A549 (cell line): ENCODE measurements around the gene PBRM1. TPM values are rescaled to one million over a fixed set of nuclear protein-coding genes. Genes with fewer than 3 reads are reported as not detected.
A peak's percentile ranks its signal among the peaks of the same experiment; 100 is the strongest.

Source experiments
- ATAC-seq, 2 experiments: fragments of 200-7000 bp in 1 of 2; fragments of >200 bp in 1 of 2; cut with Nextera tagmentation in 1 of 2; cut with Tn5 transposase in 1 of 2; 3 replicates each; pipeline versions ENCODE4 v1.8.0 to v1.9.1; 2018 to 2020; ENCODE audit warnings: mild to moderate bottlenecking in 1 of 2, moderate library complexity in 1 of 2
- CTCF ChIA-PET: fragments of 300-600 bp; sonication (Branson Sonifier 250); formaldehyde crosslinking; extraction: SDS; loops from one replicate; lab custom pipeline; 2021; ENCODE audit warnings: antibody characterized with exemption, inconsistent platforms; lab: Yijun Ruan, JAX
- POLR2A ChIA-PET: fragments of 350-600 bp; formaldehyde crosslinking; extraction: SDS; loops from one replicate; lab custom pipeline; 2021; ENCODE audit warnings: antibody characterized with exemption, inconsistent platforms; lab: Yijun Ruan, JAX
- DNase-seq, 2 experiments: peaks; one replicate each; pipeline versions ENCODE4 v3.0.0 to v3.0.0-alpha.2; 2011 to 2016; ENCODE audit warnings: low read depth in 1 of 2, low spot score in 1 of 2
- FAIRE-seq: peaks from 2 replicates; lab custom pipeline; 2011; peaks lifted over from hg19 to GRCh38; lab: Jason Lieb, UNC
- H3K27ac ChIP-seq, 2 experiments: fragments of >200 bp; sonication (Bioruptor Twin); formaldehyde crosslinking; 3 replicates each; pipeline ENCODE4 v1.5.1; 2016 to 2017
- H3K4me1 ChIP-seq: fragments of >200 bp; sonication (Bioruptor Twin); formaldehyde crosslinking; 3 replicates; pipeline ENCODE4 v1.6.1; 2016
- H3K4me2 ChIP-seq: fragments of >200 bp; sonication (Bioruptor Twin); formaldehyde crosslinking; 3 replicates; pipeline ENCODE4 v1.6.1; 2016
- H3K4me3 ChIP-seq: fragments of >200 bp; sonication (Bioruptor Twin); formaldehyde crosslinking; 3 replicates; pipeline ENCODE4 v1.5.1; 2016
- H3K9me3 ChIP-seq: fragments of >200 bp; sonication (Bioruptor Twin); formaldehyde crosslinking; 3 replicates; pipeline ENCODE4 v1.6.1; 2016
- CBX2 ChIP-seq: fragments of 200-600 bp; sonication (generic); IDR thresholded peaks from 2 replicates; pipeline ENCODE4 v1.6.1; 2016; ENCODE audit warnings: low read depth, mild to moderate bottlenecking, borderline replicate concordance
- CHD2 ChIP-seq: fragments of 150-350 bp; IDR thresholded peaks from 2 replicates; pipeline ENCODE4 v1.6.1; 2014; ENCODE audit warnings: low read length; ENCODE audit not compliant: partially characterized antibody
- E2F6 ChIP-seq: IDR thresholded peaks from 2 replicates; pipeline ENCODE4 v1.6.1; 2012; ENCODE audit warnings: low read depth, borderline replicate concordance
- EHF ChIP-seq: fragments of 250-450 bp; sonication (Bioruptor Pico); IDR thresholded peaks from 2 replicates; pipeline ENCODE4 v1.5.0; 2020; ENCODE audit warnings: mild to moderate bottlenecking
- ESRRA ChIP-seq: fragments of 150-350 bp; IDR thresholded peaks from 2 replicates; pipeline ENCODE4 v1.6.1; 2014; ENCODE audit warnings: mild to moderate bottlenecking, low read length, borderline replicate concordance
- FOSB ChIP-seq: fragments of 250-450 bp; sonication (Bioruptor Pico); IDR thresholded peaks from 2 replicates; pipeline ENCODE4 v1.5.0; 2020; ENCODE audit warnings: mild to moderate bottlenecking, moderate library complexity
- GATA3 ChIP-seq: IDR thresholded peaks from 2 replicates; pipeline ENCODE4 v1.6.1; 2012; ENCODE audit warnings: borderline replicate concordance
- HEYL ChIP-seq: fragments of 250-450 bp; sonication (Bioruptor Pico); IDR thresholded peaks from 2 replicates; pipeline ENCODE4 v1.8.0; 2021; ENCODE audit warnings: mild to moderate bottlenecking, moderate library complexity
- HOXB13 ChIP-seq: fragments of 250-450 bp; sonication (Bioruptor Pico); IDR thresholded peaks from 2 replicates; pipeline ENCODE4 v1.5.0; 2020; ENCODE audit warnings: low read depth, mild to moderate bottlenecking, moderate library complexity
- HOXB5 ChIP-seq: fragments of 250-450 bp; sonication (Bioruptor Pico); IDR thresholded peaks from 2 replicates; pipeline ENCODE4 v1.5.0; 2020; ENCODE audit warnings: mild to moderate bottlenecking, moderate library complexity
- JUN ChIP-seq, 2 experiments: fragments of >200 bp; sonication (Bioruptor Twin); formaldehyde crosslinking; IDR thresholded peaks; 2 replicates in 1 of 2; 3 replicates in 1 of 2; pipeline ENCODE4 v1.6.1; 2016 to 2017
- JUNB ChIP-seq: fragments of >200 bp; sonication (Bioruptor Twin); formaldehyde crosslinking; IDR thresholded peaks from 2 replicates; pipeline ENCODE4 v1.6.1; 2016
- KDM5A ChIP-seq: fragments of 200-600 bp; sonication (generic); IDR thresholded peaks from 2 replicates; pipeline ENCODE4 v1.6.1; 2016; ENCODE audit warnings: antibody characterized with exemption, mild to moderate bottlenecking
- MAFK ChIP-seq: fragments of 450-650 bp; IDR thresholded peaks from 2 replicates; pipeline ENCODE4 v1.6.1; 2014; ENCODE audit not compliant: partially characterized antibody
- MYC ChIP-seq: IDR thresholded peaks from 2 replicates; pipeline ENCODE4 v1.6.1; 2012; ENCODE audit warnings: mild to moderate bottlenecking, inconsistent platforms, low read length, improper control_type of control experiment, borderline replicate concordance
- NPAS2 ChIP-seq: fragments of 250-450 bp; sonication (Bioruptor Pico); IDR thresholded peaks from 2 replicates; pipeline ENCODE4 v1.8.0; 2022; ENCODE audit warnings: mild to moderate bottlenecking, moderate library complexity, borderline replicate concordance
- PBX3 ChIP-seq: IDR thresholded peaks from 2 replicates; pipeline ENCODE4 v1.6.1; 2012
- POLR2A ChIP-seq: IDR thresholded peaks from 2 replicates; pipeline ENCODE4 v1.6.1; 2012; ENCODE audit warnings: mild to moderate bottlenecking, low read length
- RCOR1 ChIP-seq: fragments of 150-350 bp; IDR thresholded peaks from 2 replicates; pipeline ENCODE4 v1.6.1; 2014; ENCODE audit warnings: antibody characterized with exemption, low read length, low read depth
- REST ChIP-seq: fragments of 200-600 bp; sonication (generic); IDR thresholded peaks from 2 replicates; pipeline ENCODE4 v1.6.1; 2016; ENCODE audit warnings: antibody characterized with exemption, mild to moderate bottlenecking, moderate library complexity
- RNF2 ChIP-seq: fragments of 200-600 bp; sonication (generic); IDR thresholded peaks from 2 replicates; pipeline ENCODE4 v1.6.1; 2016; ENCODE audit warnings: low read depth, mild to moderate bottlenecking, antibody characterized with exemption, moderate library complexity, borderline replicate concordance
- TFCP2L1 ChIP-seq: fragments of 250-450 bp; sonication (Bioruptor Pico); IDR thresholded peaks from 2 replicates; pipeline ENCODE4 v1.5.0; 2021; ENCODE audit warnings: mild to moderate bottlenecking
- ZC3H11A ChIP-seq: fragments of 450-650 bp; IDR thresholded peaks from 2 replicates; pipeline ENCODE4 v1.6.1; 2014; ENCODE audit warnings: antibody characterized with exemption, mild to moderate bottlenecking
- ZFP36 ChIP-seq: fragments of 450-650 bp; IDR thresholded peaks from 2 replicates; pipeline ENCODE4 v1.6.1; 2014; ENCODE audit warnings: borderline replicate concordance; ENCODE audit not compliant: partially characterized antibody
- ZNF302 ChIP-seq: fragments of 250-450 bp; sonication (Bioruptor Pico); IDR thresholded peaks from 2 replicates; pipeline ENCODE4 v1.9.0; 2021; ENCODE audit warnings: inconsistent platforms, mild to moderate bottlenecking, moderate library complexity
- WGBS: methylation state at CpG from one replicate; pipeline ENCODE4 v1.1.6; 2017; ENCODE audit errors: missing lambda C conversion rate; 5-methylcytosine and 5-hydroxymethylcytosine counted together
- polyA plus RNA-seq, 4 experiments: library from polyadenylated mRNA; depleted of rRNA in 3 of 4; stranded (reverse); fragments of >200 nt; fragmentation: RNase III in 1 of 4; extraction: RNeasy Plus Mini Kit Qiagen cat#74134 plus additional on column Dnase treatment in 1 of 4; gene quantifications; 2 replicates in 3 of 4; 3 replicates in 1 of 4; pipeline ENCODE4 v1.2.3, GENCODE V29; 2011 to 2017
- TF ChIP-seq, protein P1 (sequence below): IDR thresholded peaks from 2 replicates; pipeline ENCODE4 v1.6.1; 2012

PBRM1 gene
- polyA plus RNA-seq, 2 of the 4 experiments (the other 2 are of a cell fraction): 15.0 to 21.6 TPM

GRCh38 chr3:52694528-52695189, 8.9 kb upstream of the PBRM1 start:
- Histone ChIP-seq H3K9me3 (no peaks in the 10 kb centered on the region), H3K27ac (no peak overlapping the region), H3K4me2 (no peak overlapping the region), H3K4me3 (no peak overlapping the region), H3K4me1 (peaks cover 3% of the 10 kb centered on the region; the same call in 2 of the 3 replicates)
- ATAC-seq (no peak), DNase-seq (no peak), FAIRE-seq (no peak)
- WGBS: 86% methylated on average over 7 of the region's 7 CpGs
- ChIA-PET POLR2A (interaction anchor here (0.6 kb wide), 1 partner anchor 11 kb away, joined by 4 read pairs; the partner anchor contains the start of genes GLT8D1 and SPCS1), CTCF (interaction anchor here (0.6 to 0.8 kb wide), 2 partner anchors 11 to 123 kb away, joined by 3 to 4 read pairs; partner anchors contain the start of genes GLT8D1 and SPCS1)
- TF ChIP-seq RCOR1 (no peak), POLR2A (no peak), ESRRA (no peak), MAFK (no peak), ZC3H11A (no peak), FOSB (CRISPR knock-in tag) (no peak), HOXB5 (CRISPR knock-in tag) (no peak)

DNA sequence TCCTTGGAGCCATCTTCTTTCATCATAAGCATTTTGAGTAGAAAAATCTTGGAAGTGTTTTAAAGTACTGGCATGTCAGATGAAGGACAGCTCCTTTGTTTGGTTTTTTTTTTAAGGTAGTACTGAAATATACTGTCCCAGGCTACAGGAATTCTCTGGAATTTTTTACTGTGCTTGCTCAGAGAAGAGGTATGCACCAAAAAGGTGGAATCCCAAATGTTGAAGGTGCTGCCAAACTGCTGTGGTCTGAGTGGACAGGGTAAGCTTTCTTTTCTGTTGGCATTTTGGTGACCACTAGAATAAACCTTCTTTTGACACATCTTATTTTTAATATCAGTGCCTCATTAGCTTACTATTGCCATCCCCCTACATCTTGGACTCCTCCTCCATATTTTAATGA, 7.4 kb upstream of the PBRM1 start:
- H3K9me3 ChIP-seq: no peaks in the 10 kb centered on the region
- FAIRE-seq: no peak
- no peak overlapping the region for H3K4me3 ChIP-seq
- POLR2A ChIA-PET: interaction anchor here (0.6 kb wide), 1 partner anchor 157 kb away, joined by 3 read pairs; the partner anchor contains the start of gene UQCC5
- TF ChIP-seq CBX2: no peak
- TF ChIP-seq, all 56 proteins: peak for 0
- Histone ChIP-seq H3K4me1 (peaks cover 13% of the 10 kb centered on the region; the same call in 2 of the 3 replicates), H3K27ac (no peak overlapping the region), H3K4me2 (no peak overlapping the region)
- ATAC-seq (no peak), DNase-seq (no peak)
- CTCF ChIA-PET: no interaction called here

GRCh38 chr3:52690560-52690959, 4.8 kb upstream of the PBRM1 start:
- ChIA-PET CTCF (interaction anchor here (0.6 to 1.6 kb wide), 2 partner anchors 91 to 244 kb away, joined by 3 to 4 read pairs; no protein-coding TSS in a partner anchor), POLR2A (interaction anchor here (1.4 kb wide), 1 partner anchor 15 kb away, joined by 6 read pairs; the partner anchor contains the start of genes GLT8D1 and SPCS1)

GRCh38 chr3:52689151-52689550, 3.4 kb upstream of the PBRM1 start:
- H3K4me1 ChIP-seq: peaks cover 30% of the 10 kb centered on the region; the same call in 2 of the 3 replicates
- H3K4me2 ChIP-seq: no peak overlapping the region
- FAIRE-seq (no peak), DNase-seq (no peak), ATAC-seq (no peak)
- CTCF ChIA-PET: no interaction called here
- no peak overlapping the region for H3K27ac ChIP-seq
- H3K9me3 ChIP-seq: no peaks in the 10 kb centered on the region
- POLR2A ChIA-PET: no interaction called here
- H3K4me3 ChIP-seq: no peak overlapping the region
- WGBS: 87% methylated on average over 3 of the region's 3 CpGs
- TF ChIP-seq PBX3 (no peak), HEYL (CRISPR knock-in tag) (no peak), RNF2 (no peak), REST (no peak), JUNB (no peak), ZFP36 (no peak), ZNF302 (CRISPR knock-in tag) (no peak), E2F6 (no peak), MYC (no peak), EHF (no peak), TFCP2L1 (CRISPR knock-in tag) (no peak), CHD2 (no peak), KDM5A (no peak), JUN (IDR thresholded peaks at IDR 0.05) (no peak), HOXB13 (CRISPR knock-in tag) (no peak), NPAS2 (no peak)
- TF ChIP-seq, protein P1, sequence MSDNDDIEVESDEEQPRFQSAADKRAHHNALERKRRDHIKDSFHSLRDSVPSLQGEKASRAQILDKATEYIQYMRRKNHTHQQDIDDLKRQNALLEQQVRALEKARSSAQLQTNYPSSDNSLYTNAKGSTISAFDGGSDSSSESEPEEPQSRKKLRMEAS: no peak

More at GRCh38 chr3:52690560-52690959, 4.8 kb upstream of the PBRM1 start:
- H3K4me1 ChIP-seq: peaks cover 24% of the 10 kb centered on the region; the same call in 2 of the 3 replicates
- 86% methylated on average over 2 of the region's 2 CpGs for WGBS
- DNase-seq: no peak
- H3K9me3 ChIP-seq: no peaks in the 10 kb centered on the region
- no peak for FAIRE-seq
- TF ChIP-seq TFCP2L1 (CRISPR knock-in tag) (no peak), FOSB (CRISPR knock-in tag) (no peak), GATA3 (no peak), MAFK (peak; percentile 65)
- no peak overlapping the region for H3K27ac ChIP-seq
- no peak overlapping the region for H3K4me3 ChIP-seq
- ATAC-seq: no peak
- no peak overlapping the region for H3K4me2 ChIP-seq
